Sigmoid colon (tissue), 7 donors: ENCODE results near the gene ACOT12. TPM values are rescaled to one million over a fixed set of nuclear protein-coding genes. Genes with fewer than 3 reads are reported as not detected.

Source experiments
- DNase-seq: peaks from one replicate; pipeline ENCODE4 v3.0.0-alpha.2; 2019
- H3K27ac ChIP-seq, 4 donors: fragments of 200-600 bp; sonication (generic); one replicate each; pipeline ENCODE4 v1.5.1; 2016 to 2019; ENCODE audit warnings: mild to moderate bottlenecking in 1 of 4
- H3K27me3 ChIP-seq, 3 donors: fragments of 200-600 bp; sonication (generic); one replicate each; pipeline ENCODE4 v1.5.1; 2019; ENCODE audit warnings: mild to moderate bottlenecking in 1 of 3
- H3K36me3 ChIP-seq, 4 donors: fragments of 200-600 bp; sonication (generic); one replicate each; pipeline ENCODE4 v1.5.1; 2016 to 2019
- H3K4me1 ChIP-seq, 4 donors: fragments of 200-600 bp; sonication (generic); one replicate each; pipeline ENCODE4 v1.5.1; 2017 to 2019
- H3K4me3 ChIP-seq, 4 donors: fragments of 200-600 bp; sonication (generic); one replicate each; pipeline ENCODE4 v1.5.1; 2017 to 2019; ENCODE audit warnings: mild to moderate bottlenecking in 2 of 4, moderate library complexity in 1 of 4
- H3K9me3 ChIP-seq, 4 donors: fragments of 200-600 bp in 3 of 4; sonication (generic) in 3 of 4; one replicate each; pipeline versions ENCODE4 v1.5.1 to v1.6.1; 2013 to 2019
- EP300 ChIP-seq, 4 donors: sonication (generic); formaldehyde crosslinking; IDR thresholded peaks; one replicate each; pipeline ENCODE4 v1.6.1; 2017; ENCODE audit warnings: antibody characterized with exemption in 4 of 4
- POLR2A ChIP-seq, 2 donors: fragments of 450-650 bp; IDR thresholded peaks; one replicate each; pipeline ENCODE4 v1.6.1; 2016; ENCODE audit warnings: antibody characterized with exemption in 2 of 2, mild to moderate bottlenecking in 2 of 2, moderate library complexity in 2 of 2
- POLR2AphosphoS5 ChIP-seq, 4 donors: sonication (generic); formaldehyde crosslinking; IDR thresholded peaks; one replicate each; pipeline ENCODE4 v1.6.1; 2017; ENCODE audit warnings: antibody characterized with exemption in 4 of 4
- WGBS, 2 donors: extraction: QIAGEN DNeasy Blood & Tissue Kit; methylation state at CpG; one replicate each; pipeline ENCODE4 v1.1.7; 2013; 5-methylcytosine and 5-hydroxymethylcytosine counted together
- intact Hi-C: fragments of 100-400 bp; cut with DNase I; formaldehyde crosslinking; loops from one replicate; pipeline ENCODE4 v1.15.1; 2023
- polyA plus RNA-seq, 3 donors: library from polyadenylated mRNA; stranded (reverse); fragments of 200-250 nt; gene quantifications; one replicate each; pipeline ENCODE4 v1.2.3, GENCODE V29; 2013
- total RNA-seq, 4 donors: library from RNA; depleted of rRNA; stranded (reverse); fragments of >200 nt; gene quantifications; one replicate each; pipeline ENCODE4 v1.1.0, GENCODE V29; 2016
- TF ChIP-seq, protein P1 (sequence below), 4 experiments: fragments of 450-650 bp in 3 of 4; fragments of 200-600 bp in 1 of 4; IDR thresholded peaks; one replicate each; pipeline ENCODE4 v1.5.1; 2016 to 2019; ENCODE audit warnings: antibody characterized with exemption in 4 of 4, mild to moderate bottlenecking in 3 of 4, moderate library complexity in 2 of 4
- donor health status: healthy with polysubstance abuse.
- donor health status: Bipolar disorder and iron deficiency.
- donor health status: healthy.

Gene ACOT12
- total and polyA plus RNA-seq, 7 donors: 0.09 to 0.41 TPM; not detected in 5

DNA sequence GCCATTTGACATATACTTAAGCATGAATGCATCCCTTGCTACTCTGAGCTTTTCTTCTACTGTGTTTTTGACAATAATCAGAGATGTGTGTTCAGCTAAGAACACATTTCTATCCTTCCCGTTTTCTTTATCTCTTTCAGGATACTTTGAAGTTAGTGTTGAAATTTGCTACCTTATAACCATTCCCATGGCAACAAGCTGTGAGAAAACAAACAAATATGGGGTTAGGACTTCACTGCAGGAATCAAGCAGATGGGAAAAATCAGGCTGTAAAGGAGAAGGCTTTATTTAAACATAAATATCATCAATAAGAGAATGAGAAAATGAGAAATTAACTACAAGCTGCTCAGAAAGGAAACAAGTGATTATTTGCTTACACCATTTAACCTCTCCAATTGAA is 57.4 kb downstream of the ACOT12 start:
- DNase-seq: no peak
- WGBS, 2 donors: 17 to 51% methylated on average over 1 of the region's 1 CpG
- Histone ChIP-seq H3K4me3 (no peak overlapping the region), H3K36me3 (no peaks in the 10 kb centered on the region), H3K9me3 (no peaks in the 10 kb centered on the region), H3K27me3 (no peaks in the 10 kb centered on the region), H3K4me1 (no peaks in the 10 kb centered on the region), H3K27ac (no peak overlapping the region)
- intact Hi-C loops: no loop called here
- TF ChIP-seq, protein P1, sequence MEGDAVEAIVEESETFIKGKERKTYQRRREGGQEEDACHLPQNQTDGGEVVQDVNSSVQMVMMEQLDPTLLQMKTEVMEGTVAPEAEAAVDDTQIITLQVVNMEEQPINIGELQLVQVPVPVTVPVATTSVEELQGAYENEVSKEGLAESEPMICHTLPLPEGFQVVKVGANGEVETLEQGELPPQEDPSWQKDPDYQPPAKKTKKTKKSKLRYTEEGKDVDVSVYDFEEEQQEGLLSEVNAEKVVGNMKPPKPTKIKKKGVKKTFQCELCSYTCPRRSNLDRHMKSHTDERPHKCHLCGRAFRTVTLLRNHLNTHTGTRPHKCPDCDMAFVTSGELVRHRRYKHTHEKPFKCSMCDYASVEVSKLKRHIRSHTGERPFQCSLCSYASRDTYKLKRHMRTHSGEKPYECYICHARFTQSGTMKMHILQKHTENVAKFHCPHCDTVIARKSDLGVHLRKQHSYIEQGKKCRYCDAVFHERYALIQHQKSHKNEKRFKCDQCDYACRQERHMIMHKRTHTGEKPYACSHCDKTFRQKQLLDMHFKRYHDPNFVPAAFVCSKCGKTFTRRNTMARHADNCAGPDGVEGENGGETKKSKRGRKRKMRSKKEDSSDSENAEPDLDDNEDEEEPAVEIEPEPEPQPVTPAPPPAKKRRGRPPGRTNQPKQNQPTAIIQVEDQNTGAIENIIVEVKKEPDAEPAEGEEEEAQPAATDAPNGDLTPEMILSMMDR (IDR thresholded peaks at IDR 0.05): no peak
- TF ChIP-seq EP300 (IDR thresholded peaks at IDR 0.05) (no peak), POLR2AphosphoS5 (IDR thresholded peaks at IDR 0.05) (no peak), POLR2A (IDR thresholded peaks at IDR 0.05) (no peak)

DNA sequence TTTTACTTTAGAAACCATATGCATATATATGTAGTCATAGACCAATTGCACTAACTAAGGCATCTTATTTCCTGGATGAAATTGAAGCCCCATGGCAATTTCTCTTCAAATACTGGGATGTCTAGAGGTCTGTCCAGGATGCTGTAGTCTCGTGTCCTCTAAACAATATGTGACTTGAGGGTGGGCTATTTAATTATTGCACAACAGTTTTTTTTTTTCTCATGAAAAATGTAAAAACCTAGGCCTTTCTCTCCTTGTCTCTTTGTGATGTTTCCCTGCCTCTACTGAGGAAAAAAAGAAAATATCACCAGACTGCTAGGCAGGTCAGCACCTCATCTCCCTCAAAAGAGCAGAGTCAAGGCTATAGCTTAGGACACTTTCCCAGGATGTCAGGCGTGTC is 58.0 kb downstream of the ACOT12 start:
- Histone ChIP-seq H3K9me3 (no peaks in the 10 kb centered on the region), H3K27me3 (no peaks in the 10 kb centered on the region), H3K4me3 (no peak overlapping the region), H3K4me1 (no peaks in the 10 kb centered on the region), H3K36me3 (no peaks in the 10 kb centered on the region), H3K27ac (no peak overlapping the region)
- WGBS, 2 donors: 88 to 89% methylated on average over 2 of the region's 2 CpGs
- TF ChIP-seq, protein P1 (IDR thresholded peaks at IDR 0.05): no peak
- TF ChIP-seq POLR2A (IDR thresholded peaks at IDR 0.05) (no peak), EP300 (IDR thresholded peaks at IDR 0.05) (no peak), POLR2AphosphoS5 (IDR thresholded peaks at IDR 0.05) (no peak)
- DNase-seq: no peak
- intact Hi-C loops: no loop called here

DNA sequence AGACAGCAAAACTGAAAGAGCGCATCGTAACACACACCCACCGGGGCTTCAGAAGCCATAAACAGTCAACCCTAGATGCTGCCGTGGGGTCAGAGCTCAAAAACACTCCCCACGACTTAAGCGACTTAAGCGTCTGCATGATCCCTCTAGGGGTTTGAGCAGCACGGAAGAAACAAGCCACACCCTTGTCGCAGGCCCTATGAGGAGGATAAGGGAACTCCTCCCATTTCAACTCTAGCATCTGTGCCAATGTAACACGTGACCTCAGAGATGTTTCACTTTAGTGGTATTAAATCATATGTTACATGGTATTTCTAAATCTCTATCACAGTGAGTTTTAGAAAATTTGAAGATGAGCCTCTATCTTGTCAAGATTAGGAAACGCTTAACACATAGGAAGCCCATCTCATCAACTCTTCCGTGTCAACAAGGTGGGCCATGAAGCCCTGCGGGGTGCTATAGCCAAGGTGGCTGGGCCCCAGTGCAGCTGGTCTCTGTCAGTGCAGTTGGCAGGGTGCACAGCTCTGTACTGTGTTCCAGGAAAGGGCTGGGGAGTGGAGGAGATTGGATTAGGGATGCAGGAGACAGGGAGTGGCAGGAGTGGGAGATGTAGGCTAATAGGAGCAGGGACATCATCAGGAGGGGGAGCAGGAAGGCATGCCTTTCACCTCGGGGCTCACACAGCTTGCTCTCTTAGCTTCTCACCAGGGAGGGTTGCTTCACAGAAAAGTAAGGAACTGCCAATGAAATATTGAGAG is 59.5 kb downstream of the ACOT12 start:
- H3K27me3 ChIP-seq: no peaks in the 10 kb centered on the region
- H3K9me3 ChIP-seq: no peaks in the 10 kb centered on the region
- WGBS, 2 donors: 85 to 89% methylated on average over 14 of the region's 14 CpGs
- H3K4me3 ChIP-seq: no peak overlapping the region
- no peaks in the 10 kb centered on the region for H3K4me1 ChIP-seq
- no peak for DNase-seq
- H3K27ac ChIP-seq: no peak overlapping the region
- TF ChIP-seq POLR2A (IDR thresholded peaks at IDR 0.05) (no peak), POLR2AphosphoS5 (IDR thresholded peaks at IDR 0.05) (no peak), EP300 (IDR thresholded peaks at IDR 0.05) (no peak)
- TF ChIP-seq, protein P1 (IDR thresholded peaks at IDR 0.05): no peak
- intact Hi-C loops: no loop called here
- no peaks in the 10 kb centered on the region for H3K36me3 ChIP-seq

DNA sequence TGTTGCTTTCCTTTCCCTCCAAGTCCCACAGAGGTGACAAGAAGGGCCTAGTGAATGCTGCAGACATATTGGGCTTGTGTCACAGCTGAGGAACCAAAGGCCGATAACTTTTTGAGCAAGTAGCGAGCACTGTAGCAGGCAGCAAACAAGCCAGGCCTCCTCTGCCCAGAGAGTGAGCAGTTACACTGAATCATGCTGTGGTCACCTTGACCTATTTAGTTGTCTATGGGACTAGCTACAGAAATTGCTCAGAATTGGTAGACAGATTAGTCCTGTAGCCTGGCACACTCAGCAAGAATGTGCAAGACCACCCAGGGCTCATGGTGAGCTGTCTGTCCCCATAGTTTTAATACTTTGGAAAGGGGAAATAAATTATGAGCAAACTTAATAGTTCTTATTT is 67.4 kb downstream of the ACOT12 start:
- Histone ChIP-seq H3K36me3 (no peaks in the 10 kb centered on the region), H3K9me3 (no peaks in the 10 kb centered on the region), H3K27me3 (no peaks in the 10 kb centered on the region), H3K4me1 (no peaks in the 10 kb centered on the region), H3K27ac (no peak overlapping the region), H3K4me3 (no peak overlapping the region)
- intact Hi-C loops: no loop called here
- TF ChIP-seq EP300 (IDR thresholded peaks at IDR 0.05) (no peak), POLR2AphosphoS5 (IDR thresholded peaks at IDR 0.05) (no peak), POLR2A (IDR thresholded peaks at IDR 0.05) (no peak)
- TF ChIP-seq, protein P1 (IDR thresholded peaks at IDR 0.05): no peak
- WGBS, 2 donors: 95% methylated on average over 2 of the region's 2 CpGs
- DNase-seq: no peak

DNA sequence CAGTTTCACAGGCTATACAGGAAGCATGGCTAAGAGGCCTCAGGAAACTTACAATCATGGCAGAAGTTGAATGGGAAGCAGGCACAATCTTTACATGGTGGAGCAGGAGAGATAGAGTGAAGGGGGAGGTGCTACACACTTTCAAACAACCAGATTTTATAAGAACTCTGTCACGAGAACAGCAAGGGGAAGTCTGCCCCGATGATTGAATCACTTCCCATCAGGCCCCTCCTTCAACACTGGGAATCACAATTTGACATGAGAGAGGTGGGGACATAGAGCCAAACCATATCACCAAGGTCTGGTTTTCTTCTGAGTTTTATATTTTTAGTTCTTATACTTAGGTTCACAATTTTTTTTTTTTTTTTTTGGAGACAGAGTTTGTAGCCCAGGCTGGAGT is 76.4 kb downstream of the ACOT12 start:
- Histone ChIP-seq H3K9me3 (no peaks in the 10 kb centered on the region), H3K27ac (no peak overlapping the region), H3K36me3 (peaks cover 0 to 28% (median 2%) of the 10 kb centered on the region in 4 donors), H3K4me1 (no peaks in the 10 kb centered on the region), H3K4me3 (no peak overlapping the region), H3K27me3 (no peaks in the 10 kb centered on the region)
- TF ChIP-seq POLR2A (IDR thresholded peaks at IDR 0.05): no peak
- TF ChIP-seq EP300 (IDR thresholded peaks at IDR 0.05): no peak
- TF ChIP-seq, protein P1 (IDR thresholded peaks at IDR 0.05): no peak
- DNase-seq: no peak
- 60 to 73% methylated on average over 2 of the region's 2 CpGs for WGBS, 2 donors
- intact Hi-C loops: no loop called here
